Measurements from ENCODE around the gene PLEKHH3.
"Not testable (repeated sequence)": the region's sequence is repeated elsewhere in the genome, so short reads cannot be mapped to it uniquely, and the experiment has no call there.

PLEKHH3 gene

DNA sequence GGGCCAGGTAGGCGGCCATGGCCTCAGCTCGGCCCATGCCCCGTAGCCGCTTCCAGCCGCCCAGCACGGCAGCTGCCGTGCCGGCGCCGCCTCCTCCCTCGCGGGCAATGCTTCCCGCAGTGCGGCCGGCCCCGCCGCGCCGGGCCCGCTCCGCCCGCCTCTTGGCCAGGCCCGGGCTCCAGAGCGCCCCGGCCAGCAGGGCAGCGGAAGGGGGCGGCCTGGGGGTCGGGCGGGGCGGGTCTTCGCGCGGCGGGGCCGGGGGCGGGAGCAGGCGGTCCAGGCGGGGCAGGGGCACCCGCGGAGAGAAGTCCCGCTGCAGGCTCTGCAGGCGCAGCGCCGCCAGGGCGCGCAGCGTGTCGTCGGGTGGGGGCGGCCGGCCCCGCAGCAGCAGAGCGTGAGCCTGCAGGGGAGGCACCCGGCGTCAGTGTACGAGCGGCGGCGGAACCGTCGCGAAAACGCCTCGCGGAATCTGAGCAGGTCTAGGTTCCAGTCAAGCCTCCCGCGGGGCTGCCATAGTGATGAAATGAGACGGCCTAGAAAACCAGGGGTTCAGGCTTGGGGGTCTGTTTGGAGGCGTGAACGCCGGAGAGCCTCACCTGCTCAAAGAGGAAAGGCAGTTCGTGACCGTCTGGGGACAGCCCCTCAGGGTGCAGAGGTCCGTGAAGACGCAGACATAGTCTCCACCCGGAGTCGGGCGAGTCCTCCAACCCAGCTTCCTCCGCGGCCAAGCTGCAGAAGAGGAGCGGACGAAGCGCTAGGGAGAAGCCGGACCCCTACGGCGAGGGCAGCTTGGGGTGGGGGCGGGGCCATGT is 6.6 kb downstream of the PLEKHH3 start:
- DNase-seq = no peak

DNA sequence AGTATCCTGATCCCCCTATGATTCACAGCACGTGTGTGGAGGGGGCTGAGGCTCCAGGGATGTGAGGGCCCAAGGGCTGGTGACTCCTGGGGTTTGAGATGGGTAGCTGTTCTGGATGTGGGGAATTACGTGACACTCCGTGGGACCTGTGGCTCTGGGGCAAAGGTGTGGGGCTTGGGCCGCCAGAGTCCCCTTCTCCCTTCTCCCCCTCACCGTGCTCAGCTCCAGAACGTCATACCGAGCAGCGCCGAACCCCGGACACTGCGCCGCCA is 7.2 kb downstream of the PLEKHH3 start:
- DNase-seq = no peak

DNA sequence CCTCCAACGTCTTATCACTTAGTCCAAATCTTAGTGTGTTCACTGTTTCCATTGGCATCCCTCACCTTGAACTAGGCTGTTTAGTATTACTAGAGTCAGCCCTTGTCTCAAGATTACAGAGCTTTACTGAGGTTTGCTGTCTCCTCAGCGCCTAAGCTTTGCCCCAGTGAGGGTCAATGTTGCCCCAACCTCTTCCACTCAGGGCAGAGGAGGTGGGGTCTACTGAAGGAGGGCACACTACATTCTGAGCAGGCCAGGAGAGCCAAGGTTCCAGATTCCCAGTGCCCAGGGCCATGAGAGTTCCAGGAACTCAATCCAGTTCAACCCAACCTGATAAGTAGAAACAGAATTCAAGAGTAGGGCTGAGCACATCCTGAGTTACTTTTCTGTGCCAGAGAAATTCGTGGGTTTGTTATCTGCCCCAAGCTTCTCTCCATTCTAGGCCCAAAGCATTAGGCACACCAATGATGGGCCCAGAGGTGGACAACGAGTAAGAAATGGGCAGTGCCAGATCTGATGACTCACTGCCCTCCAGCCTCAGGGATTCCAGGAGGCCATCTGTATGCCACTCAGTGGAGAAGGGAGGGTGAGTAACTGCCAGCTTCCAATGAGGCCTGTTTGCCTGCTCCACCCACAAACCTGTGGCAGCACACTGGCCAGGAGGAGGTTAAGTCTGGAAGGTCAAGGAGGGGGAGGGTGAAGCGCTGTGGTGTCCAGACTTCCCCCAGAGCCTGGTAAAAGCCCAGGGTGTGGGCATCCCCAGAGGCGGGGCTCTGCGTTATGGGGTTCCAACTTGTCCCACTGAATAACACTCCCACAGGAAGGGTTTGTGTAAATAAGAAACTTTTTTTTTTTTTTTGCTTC is 9.5 kb downstream of the PLEKHH3 start:
- DNase-seq = no peak

DNA sequence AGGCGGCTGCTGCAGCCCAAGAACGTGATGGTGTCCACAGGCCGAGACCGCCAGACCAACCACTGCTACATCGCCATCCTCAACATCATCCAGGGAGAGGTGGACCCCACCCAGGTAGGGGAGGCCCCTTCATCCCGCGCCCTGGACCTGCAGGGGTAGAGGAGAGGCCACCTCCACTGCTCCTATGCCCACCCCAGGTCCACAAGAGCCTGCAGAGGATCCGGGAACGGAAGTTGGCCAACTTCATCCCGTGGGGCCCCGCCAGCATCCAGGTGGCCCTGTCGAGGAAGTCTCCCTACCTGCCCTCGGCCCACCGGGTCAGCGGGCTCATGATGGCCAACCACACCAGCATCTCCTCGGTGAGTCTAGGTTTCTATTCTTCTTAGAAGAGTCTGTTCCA is 10.7 kb downstream of the PLEKHH3 start:
- DNase-seq = not testable (repeated sequence)

DNA sequence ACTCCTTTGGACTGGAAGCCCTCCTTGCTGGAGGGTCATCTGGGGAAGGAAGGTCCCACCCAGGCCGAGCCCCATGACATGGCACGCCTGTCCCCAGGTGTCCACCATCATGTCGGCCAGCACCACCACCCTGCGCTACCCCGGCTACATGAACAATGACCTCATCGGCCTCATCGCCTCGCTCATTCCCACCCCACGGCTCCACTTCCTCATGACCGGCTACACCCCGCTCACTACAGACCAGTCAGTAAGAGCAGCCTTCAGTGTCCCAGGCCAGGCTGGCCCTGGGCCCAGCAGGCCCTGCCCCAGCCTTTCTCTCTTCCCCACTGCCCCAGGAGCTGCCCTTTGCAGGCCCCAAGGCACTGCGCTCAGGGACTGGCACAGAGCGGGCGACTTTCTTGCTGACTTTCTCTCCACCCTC is 11.2 kb downstream of the PLEKHH3 start:
- no peak for DNase-seq

DNA sequence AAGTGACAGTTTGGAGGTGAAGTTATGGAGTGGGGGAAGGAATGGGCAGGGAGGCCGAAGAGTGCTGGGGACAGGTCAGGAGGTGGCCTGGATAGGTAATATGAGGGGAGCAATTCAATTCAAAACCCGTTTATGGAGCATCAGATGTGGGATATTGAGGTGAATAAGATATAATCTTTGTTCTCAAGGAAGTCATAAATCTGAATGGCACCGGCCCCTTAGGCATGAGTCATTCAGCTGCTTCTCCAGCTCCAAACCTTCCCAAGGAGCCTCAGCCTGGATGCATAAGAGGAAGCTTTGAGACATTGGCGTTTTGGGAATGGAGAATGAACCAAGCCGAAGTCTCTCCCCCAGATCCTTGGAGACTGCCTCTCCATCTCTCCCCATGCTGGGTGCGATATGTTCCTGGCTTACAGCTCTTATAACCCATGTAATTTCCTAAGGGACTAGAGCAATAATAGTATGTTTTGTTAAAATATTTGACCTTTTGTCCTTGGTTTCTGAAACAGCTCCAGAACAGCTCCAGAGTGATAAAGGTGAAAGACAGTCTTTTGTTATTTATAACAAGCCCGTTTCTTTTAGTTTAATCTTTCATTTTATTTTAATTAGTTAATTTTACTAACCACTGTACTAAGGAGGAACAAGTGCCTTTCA is 16.0 kb downstream of the PLEKHH3 start:
- DNase-seq = no peak

DNA sequence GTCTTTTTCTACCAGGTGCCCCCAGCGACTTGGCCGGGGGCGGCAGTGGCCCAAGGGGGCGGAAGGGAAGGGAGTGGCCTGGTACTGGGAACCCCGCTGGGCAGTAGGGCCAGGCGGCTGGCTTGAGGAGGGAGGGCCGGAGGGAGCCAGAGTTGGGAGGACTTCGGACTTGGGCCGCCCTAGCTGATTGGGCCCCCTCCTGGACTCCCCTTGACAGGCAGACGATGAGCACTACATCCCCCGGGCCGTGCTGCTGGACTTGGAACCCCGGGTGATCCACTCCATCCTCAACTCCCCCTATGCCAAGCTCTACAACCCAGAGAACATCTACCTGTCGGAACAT is 16.9 kb downstream of the PLEKHH3 start:
- not testable (repeated sequence) for DNase-seq

DNA sequence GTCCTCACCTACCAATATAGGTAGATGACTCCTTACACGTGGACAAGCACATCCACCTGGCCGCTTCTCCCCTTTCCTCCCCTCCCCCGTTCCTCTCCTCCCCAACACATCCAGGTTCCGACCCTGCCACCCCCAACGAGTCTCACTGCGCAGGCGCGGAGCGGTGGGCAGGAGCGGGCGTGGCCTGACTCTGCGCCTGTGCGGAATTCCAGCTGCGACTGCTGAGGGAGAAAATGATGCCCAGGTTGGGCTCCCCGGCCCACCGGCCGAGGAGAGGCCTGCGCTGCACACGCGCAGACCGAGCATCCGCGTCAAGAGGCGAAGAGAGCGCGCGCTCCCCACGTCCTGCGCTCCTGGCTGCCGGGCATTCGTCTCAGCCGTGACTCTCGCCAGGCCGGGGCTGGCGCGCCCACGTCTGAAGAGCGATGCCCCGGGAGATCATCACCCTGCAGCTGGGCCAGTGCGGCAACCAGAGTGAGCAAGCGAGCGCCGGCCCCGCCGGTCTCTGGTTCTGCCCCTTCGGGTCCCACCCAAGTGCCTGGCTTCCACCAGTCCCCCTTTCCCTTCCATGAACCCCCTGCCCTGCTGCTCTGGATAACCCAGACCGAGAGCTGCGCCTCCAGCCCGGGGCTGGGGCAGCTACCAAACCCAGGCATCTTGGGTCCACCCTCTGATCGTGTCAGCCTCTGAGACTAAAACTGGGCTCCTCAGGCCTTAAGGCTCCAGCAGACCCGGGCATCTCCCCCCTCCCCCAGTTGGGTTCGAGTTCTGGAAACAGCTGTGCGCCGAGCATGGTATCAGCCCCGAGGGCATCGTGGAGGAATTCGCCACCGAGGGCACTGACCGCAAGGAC is 17.5 kb downstream of the PLEKHH3 start, which contains the start of gene TUBG2:
Gene TUBG2, plus strand, starts transcription at position 206 of the 853 bp plus-strand sequence. Its CDS starts 220 bp downstream, at position 426.
- peak; percentile 96 for DNase-seq

DNA sequence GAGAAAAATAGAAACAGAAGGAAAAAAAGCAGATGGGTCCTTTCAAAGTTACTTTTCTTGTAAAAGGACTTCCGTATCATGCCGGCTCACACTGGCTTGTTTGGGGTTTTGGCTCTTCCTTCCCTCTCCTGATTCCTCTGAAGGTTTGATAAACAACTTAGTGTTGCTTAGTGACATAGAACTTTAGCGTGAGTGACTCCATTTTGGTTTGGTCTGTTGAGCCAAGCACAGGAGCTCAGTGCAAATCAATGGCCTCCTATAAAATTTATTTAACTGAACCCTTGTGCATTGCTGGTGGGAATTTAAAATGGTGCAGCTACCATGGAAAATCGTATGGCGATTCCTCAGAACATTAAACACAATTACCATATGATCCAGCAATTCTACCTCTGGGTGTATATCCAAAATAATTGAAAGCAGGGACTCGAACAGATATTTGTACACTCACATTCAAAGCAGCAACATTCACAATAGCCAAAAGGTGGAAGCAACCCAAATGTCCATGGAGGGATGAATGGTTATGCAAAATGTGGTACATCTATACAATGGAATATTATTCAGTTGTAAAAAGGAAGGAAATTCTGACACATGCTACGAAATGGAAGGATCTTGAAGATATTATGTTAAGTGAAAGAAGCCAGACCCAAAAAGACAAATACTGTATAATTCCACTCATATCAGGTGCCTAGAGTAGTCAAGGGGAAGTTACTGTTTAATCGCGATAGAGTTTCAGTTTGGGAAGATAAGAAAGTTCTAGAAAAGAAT is 18.8 kb downstream of the PLEKHH3 start:
- no peak for DNase-seq

DNA sequence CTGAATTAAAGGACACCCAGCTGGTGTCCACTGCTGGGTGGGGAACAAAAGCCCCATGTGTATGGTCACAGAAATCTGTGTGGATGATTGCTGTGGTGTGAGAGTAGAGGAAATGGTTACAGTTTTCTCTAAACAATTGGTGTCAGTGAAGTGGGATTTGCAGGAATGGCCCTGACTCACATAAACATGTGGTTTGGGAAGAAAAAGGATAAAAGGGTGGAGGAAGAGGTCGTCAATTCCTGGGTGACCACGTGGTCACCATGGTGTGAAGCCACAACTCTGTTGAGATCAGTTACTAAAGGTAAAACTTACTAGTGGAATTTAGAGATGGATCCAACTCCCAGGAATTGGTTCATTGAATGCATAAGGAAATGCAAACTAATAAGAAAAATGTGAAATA is 21.3 kb downstream of the PLEKHH3 start:
- no peak for DNase-seq

DNA sequence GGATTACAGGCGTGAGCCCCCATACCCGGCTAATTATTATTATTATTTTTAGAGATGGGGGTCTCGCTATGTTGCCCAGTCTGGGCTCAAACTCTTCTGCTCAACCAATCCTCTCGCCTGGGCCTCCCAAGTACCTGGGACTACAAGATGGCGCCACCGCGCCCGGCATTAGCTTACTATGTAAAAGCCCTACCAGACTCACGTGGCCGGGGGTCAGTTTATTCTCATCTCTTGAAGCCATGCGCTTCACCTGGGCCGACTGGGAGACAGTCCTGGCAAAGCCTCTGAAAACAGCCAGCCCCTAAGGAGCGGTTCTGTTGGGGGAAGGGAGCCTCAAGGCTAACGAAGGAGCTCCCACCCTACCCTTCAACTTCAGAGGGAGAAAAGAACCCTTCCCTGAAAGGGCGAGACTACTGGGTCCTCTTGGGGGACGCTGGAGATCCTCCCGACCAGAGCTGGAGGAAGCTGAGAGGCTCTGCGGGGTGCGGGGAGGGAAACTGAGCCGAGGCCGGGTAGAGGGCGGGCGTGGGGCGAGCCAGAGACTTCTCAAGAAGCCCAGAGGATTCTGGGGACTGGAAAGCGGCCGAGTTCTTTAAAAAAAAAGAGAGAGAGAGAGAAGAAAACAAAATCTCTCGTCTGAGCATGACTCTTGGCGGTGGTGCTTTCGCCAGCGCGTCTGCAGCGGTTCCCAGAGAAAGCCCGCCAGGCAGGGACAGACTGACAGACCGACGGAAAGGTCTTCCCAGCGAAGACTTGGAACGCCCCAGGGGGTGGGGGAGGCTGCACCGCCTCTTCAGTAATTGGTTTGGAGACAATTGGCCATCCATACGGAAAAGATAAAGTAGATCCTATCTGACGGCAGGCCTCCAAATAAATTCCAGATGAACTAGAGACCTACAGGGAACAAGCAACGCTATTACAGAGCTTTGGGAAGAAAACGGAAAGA is 23.3 kb downstream of the PLEKHH3 start:
- no peak for DNase-seq

DNA sequence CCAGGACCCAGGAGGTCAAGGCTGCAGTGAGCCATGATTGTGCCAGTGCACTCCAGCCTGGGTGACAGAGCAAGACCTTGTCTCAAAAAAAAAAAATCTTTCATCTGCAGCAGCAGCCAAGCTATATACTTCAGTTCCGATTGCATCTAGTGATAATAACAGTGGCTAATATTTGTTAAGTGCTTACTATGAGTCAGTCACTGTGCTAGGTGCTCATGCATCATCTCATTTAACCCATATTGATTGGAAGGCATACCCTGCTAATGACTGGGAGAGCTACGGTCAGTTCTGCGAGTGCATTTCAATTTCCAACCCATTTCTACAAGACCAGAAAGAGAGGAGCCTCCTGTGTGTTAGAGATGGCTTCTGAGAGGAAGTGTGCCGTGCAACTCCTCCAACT is 25.4 kb downstream of the PLEKHH3 start:
- DNase-seq = no peak

DNA sequence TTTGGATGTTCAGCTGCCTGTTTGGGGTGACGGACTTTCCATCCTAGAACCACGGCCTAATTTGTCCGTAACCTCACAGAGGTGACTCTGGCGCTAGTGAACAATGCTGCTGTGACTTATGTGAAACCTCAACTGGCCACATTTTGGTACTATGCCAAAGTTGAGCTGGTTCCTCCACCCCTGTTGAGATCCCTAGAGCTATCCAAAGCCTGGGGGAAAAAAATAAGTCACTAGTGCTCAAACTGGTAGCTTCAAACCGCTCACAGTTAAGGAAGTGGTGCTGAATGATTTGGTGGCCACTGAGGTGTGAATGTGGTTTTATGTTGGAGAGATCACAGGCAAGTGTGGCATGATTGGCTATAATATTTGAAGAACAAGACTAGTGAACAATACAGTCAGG is 29.0 kb downstream of the PLEKHH3 start:
- DNase-seq = no peak

DNA sequence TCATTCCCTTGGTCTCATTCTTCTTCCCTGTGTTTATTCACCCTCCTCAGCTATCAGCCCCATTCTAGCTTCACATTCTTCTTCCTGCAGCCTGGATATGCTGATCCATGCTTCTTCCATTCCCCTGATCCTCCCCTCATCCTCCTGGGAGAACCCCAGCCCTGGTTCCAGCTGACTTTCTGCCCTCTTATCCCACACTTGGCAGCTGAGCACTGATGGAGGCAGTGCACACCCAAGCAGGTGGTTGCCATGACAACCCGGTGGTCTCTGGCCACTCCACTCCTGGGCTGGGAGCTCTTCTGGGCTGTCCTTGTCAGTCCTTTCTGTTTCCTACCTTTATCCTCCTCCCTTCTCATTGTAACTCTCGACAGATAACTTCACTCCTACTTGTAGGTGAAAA is 34.5 kb downstream of the PLEKHH3 start:
- peak; percentile 13 for DNase-seq

DNA sequence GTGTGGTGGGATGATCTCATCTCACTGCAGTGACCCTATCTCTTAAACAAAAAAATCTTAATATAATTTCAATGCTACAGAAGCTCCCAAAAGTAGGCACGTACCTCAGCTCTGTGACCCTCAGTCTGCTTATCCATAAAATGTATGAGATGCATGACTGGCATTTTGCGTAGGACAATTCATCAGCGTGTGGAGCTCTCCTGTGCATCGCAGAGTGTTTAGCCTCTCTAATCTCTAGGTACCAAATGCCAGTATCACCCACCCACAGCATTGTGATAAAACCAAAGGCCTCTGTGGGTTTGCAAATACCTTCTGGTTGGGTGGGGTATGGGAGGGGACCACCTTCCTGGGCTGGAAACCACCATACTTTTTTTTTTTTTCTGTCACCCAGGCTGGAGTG is 36.7 kb downstream of the PLEKHH3 start:
- no peak for DNase-seq

DNA sequence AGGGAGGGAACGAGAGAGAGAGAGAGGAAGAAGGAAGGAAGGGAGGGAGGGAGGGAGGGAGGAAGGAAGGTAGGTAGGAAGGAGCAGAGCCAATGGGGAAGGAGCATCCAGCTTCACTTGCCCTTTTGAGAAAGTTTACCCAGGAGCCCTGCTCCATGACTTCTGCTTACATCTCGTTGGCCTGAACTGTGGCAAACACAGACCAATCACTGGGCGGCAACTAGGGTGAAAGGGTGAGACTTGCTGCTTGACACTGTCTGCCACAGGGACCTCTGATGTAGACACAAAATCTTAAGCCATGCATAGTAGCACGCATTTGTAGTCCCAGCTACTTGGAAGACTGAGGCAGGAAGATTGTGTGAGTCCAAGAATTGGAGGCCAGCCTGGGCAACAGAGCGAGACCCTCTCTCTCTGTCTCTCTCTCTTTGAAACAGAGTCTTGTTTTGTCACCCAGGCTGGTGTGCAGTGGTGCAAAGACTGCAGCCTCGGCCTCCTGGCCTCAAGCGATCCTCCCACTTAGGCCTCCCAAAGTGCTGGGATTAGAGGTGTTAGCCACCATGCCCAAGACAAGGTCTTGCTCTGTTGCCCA is 37.2 kb downstream of the PLEKHH3 start:
- DNase-seq = no peak

DNA sequence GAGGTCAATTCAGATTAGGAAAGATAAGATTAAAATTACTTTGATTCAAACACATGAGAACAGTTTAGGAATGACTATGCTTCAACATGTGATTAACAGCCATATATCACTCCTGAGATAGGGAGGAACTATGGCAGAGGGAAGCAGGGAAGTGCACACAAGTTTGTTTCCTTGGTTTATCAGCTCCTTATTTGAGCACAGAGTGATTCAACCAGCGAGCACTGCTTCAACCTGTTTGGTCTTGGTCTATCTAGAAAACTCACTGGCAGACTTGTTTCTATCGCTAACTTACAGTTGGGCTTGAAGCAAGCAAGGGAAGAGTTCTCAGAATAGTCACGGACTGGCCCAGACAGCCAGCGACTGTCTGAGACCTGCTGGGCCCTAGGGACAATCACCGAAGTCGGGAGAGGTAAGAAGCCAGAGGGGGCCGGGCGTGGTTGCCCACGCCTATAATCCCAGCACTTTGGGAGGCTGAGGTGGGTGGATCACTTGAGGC is 43.8 kb downstream of the PLEKHH3 start:
- no peak for DNase-seq

DNA sequence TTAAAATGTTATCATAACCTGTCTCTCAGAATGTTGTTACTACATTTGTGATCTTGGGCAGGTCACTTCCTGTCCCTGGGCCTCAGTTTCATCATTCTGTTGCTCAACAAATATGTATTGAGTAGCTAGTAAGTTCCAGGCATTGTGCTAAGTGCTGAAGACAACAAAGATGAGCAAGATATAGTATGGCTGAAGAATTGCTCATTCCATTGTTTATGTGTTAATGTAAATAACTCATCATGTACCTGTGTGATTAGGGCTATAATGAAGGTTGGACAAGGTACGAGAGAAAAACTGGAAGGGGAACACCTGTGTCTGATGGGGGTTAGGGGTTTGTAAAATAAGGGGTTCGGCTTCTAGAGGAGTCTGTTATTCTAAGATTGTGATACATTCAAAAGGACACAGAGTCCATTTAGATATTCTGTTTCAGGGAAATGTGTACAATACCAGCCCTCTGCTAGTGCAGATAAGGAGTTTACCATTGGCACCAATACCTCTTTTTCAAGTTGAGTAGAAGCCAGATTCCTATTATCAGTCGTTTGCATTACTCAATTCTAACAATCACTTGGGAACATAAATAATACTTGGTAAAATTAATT is 47.3 kb downstream of the PLEKHH3 start:
- DNase-seq = no peak

DNA sequence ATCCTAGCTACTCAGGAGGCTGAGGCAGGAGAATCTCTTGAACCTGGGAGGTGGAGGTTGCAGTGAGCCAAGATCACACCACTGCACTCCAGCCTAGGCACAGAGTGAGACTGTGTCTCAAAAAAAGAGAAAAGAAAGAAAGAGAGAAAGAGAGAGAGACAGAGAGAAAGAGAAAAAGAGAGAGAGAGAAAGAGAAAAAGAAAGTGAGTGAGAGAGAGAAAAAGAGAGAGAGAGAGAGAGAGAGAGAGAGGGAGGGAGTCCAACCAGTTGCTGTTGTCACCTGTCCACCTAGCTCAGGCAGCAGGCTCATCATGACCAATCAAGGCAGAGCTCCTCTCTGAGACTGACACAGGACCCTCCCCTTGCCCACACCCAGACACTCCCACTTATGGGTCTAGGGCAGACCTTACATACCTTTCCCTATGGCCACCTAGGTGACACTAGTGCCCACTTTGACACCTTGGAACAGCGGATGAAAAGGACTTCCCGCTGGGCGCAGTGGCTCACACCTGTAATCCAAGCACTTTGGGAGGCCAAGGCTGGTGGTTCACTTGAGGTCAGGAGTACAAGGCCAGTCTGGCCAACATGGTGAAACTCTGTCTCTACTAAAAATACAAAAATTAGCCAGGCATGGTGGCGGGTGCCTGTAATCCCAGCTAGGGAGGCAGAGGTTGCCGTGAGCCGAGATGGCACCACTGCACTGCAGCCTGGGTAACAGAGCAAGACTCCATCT is 49.6 kb downstream of the PLEKHH3 start:
- DNase-seq = not testable (repeated sequence)

All from NCI-H82 (cell line).